HG03378 (cell line): Measurements from ENCODE around the gene LCN10.

ENCODE experiments used
- ATAC-seq: cut with Tn5 transposase; IDR thresholded peaks from one replicate; pipeline ENCODE4 v1.9.1; 2021; ENCODE audit warnings: mild to moderate bottlenecking, moderate library complexity; ENCODE audit not compliant: unreplicated experiment

The LCN10 gene

DNA sequence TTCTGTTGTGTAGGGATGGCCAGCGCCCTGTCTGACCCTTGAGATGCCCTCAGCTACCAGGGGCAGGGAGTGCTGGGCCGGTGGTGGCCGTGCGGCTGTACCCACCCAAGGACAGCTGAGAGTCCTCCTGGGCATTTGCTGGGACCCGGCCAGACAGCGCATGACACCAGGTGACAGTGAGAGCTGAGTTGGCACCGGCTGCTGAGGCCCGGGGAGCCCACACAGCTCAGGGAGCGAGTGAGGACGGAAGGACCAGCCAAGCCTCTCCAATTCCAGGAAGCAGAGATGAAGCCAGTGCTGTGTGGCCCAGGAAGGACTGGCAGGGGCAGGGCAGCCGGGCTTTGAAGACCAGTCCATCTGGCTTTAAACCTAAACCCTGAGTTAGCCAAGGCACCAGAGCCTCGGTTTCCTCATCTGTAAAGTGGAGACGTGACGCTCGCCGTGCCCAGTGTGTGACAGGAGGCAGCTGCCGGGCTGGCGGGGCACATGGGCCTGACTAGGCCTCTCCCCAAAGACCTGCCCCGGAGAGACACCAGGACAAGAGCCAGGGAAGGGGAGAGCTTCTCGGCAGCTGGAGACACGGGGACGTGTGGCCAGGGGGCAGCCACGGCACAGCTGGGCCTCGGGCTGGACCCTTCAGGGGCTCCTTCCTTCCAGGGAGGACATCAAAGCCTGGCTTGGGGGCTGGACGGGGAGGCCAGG is 52.5 kb downstream of the LCN10 start:
- ATAC-seq: no peak

DNA sequence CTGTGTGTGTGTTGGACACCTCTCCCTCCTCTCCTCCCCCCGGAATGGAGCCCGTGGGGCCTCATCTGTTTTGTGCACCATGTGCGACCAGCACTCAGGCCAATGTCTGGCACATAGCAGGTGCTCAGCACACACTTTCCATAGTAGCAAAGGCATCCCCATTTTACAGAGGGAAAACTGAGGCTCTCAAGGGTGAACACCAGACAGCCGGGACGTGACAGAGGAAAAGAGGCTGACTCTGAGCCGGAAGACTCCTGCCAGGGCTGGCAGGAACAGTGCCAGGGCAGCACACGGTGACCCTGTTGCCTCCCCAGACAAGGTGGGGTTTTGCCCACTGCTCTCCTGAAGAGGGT is 53.7 kb downstream of the LCN10 start:
- no peak for ATAC-seq

- no peak for ATAC-seq
Measured at GRCh38 chr9:136688274-136689107, 54.2 kb downstream of the LCN10 start.
